Measurements from ENCODE around the gene HYAL3.
"Not testable (repeated sequence)": the region's sequence is repeated elsewhere in the genome, so short reads cannot be mapped to it uniquely, and the experiment has no call there.

The HYAL3 gene

DNA sequence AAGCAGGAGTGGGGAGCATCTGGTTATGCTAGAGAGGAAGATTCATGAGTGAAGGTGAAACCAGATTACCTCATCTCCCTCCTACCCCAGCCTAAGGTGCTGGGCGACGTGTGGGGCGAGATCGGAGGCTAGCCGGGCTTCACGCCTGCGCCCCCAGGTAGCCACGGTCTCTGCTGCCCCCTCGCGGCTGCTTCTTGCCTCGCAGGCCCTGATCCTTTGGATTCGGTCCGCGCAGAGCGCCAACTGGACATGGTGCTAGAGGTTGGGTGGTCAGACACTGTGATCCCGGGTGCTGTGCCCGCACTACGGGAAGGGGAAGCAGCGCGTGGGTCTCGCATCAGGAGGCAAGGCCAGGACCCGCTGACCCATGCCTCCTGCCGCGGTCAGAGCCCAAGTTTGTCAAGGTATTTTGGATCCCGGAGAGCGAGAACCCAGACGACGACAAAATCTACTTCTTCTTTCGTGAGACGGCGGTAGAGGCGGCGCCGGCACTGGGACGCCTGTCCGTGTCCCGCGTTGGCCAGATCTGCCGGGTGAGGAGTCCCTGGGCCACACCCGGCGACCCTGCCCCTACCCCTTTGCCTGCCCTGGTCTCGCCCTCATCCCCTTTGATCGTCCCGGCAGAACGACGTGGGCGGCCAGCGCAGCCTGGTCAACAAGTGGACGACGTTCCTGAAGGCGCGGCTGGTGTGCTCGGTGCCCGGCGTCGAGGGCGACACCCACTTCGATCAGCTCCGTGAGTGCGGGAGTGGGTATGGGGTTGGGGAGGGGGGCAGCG lies 26.1 kb downstream of the HYAL3 start:
- in situ Hi-C loops (cut with MboI; ENCODE audit: low sequenced_read_pairs), result no loop called here

DNA sequence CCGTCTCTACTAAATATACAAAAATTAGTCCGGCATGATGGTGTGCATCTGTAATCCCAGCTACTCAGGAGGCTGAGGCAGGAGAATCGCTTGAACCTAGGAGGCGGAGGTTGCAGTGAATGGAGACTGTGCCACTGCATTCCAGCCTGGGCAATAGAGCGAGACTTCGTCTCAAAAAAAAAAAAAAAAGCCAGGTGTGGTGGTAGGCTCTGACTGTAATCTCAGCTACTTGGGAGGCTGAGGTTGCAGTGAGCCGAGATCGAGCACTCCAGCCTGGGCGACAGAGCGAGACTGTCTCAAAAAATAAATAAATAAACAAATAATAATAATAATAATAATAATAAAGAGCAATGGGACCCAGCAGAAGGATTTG lies 26.7 kb downstream of the HYAL3 start:
- in situ Hi-C loops (cut with MboI; ENCODE audit: low sequenced_read_pairs), result not testable (repeated sequence)

DNA sequence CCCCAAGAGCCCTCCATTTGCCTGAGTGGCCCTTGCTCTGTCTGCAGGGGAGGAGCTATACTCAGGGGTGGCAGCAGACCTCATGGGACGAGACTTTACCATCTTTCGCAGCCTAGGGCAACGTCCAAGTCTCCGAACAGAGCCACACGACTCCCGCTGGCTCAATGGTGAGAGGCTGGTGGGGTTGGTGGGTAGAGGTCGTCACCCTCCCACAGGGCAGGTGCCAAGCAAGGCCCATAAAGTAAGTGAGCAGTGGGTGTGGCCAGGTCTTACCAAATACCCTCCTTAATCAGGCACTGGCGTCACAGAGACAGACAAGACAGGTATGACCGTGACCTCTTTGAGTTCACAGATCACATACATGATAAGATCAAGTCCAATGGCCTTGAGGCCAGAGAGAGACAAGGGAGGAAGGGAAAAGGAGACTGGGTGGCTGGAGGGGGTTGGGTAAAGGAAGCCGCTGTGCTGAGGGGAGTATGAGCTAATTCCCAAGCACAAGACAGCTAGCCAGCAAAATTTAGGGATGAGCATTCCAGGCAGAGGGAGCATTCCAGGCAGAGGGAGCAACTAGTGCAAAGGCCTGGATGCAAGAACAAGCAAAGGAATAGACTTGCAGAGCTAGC lies 27.8 kb downstream of the HYAL3 start:
- in situ Hi-C loops (cut with MboI; ENCODE audit: low sequenced_read_pairs), result no loop called here

DNA sequence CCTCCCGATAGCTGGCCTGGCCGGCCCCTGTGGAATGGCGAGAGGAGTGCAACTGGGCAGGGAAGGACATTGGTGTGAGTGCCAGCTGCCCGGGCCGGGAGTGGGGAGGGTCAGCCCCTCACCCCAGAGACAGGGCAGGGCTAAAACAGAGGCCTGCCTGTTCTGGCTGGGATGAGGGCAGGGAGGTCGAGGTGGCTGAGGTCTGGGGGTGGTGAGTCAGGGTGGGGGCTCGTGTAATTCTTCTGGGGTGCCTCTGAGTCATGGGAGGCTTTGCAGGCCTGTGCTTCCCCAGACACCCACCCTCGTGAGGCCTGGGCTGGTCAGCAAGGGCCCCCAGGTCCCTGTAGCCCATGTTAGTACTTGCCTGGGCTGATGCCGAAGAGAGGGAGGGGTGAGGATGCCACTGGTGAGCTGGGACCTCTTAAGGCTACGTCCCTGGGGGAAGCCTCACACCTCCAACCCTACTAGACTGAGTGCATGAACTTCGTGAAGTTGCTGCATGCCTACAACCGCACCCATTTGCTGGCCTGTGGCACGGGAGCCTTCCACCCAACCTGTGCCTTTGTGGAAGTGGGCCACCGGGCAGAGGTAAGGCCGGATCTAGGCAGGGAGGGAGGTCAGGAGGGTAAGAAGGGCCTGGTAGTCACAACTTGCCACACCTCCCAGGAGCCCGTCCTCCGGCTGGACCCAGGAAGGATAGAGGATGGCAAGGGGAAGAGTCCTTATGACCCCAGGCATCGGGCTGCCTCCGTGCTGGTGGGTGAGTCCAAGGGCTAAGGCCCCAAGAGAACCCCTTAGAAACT lies 28.6 kb downstream of the HYAL3 start:
- in situ Hi-C loops (cut with MboI; ENCODE audit: low sequenced_read_pairs), result no loop called here

DNA sequence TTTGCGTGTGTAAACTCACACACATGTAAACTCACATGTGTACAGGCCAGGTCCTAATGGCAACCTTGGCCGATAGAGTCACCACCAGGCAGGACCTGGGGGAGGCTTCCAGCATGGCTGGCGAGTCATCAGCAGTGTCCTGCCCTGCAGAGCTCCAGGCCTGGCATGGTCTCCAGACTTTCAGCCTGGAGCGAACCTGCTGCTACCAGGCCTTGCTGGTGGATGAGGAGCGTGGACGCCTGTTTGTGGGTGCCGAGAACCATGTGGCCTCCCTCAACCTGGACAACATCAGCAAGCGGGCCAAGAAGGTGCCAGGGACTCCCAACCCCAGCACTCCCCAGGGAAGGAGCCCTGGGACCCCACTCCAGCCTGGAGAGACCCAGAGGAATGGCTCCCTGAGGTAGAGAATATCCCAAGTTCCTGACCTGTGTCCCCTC lies 29.2 kb downstream of the HYAL3 start:
- in situ Hi-C loops (cut with MboI; ENCODE audit: low sequenced_read_pairs), result no loop called here

DNA sequence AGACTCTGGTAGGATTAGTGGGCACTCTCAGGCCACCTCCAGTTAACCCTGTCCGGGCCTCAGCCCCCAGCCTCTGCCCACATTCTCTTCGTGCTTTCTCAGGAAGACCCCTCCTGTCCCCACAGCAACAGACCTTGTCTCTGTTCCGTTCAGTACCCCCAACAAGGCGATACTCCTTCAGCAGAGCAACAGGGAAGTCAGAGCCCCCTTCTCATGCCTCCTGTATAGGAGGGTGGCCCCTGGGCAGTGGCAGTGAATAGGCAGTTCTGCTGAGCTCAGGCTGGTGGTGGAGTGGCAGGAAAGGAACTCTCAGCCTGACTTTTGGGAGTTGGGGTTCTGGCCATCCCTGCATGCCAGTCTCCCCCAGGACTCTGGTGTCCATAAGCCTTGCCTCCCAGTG lies 29.7 kb downstream of the HYAL3 start:
- in situ Hi-C loops (cut with MboI; ENCODE audit: low sequenced_read_pairs), result no loop called here

DNA sequence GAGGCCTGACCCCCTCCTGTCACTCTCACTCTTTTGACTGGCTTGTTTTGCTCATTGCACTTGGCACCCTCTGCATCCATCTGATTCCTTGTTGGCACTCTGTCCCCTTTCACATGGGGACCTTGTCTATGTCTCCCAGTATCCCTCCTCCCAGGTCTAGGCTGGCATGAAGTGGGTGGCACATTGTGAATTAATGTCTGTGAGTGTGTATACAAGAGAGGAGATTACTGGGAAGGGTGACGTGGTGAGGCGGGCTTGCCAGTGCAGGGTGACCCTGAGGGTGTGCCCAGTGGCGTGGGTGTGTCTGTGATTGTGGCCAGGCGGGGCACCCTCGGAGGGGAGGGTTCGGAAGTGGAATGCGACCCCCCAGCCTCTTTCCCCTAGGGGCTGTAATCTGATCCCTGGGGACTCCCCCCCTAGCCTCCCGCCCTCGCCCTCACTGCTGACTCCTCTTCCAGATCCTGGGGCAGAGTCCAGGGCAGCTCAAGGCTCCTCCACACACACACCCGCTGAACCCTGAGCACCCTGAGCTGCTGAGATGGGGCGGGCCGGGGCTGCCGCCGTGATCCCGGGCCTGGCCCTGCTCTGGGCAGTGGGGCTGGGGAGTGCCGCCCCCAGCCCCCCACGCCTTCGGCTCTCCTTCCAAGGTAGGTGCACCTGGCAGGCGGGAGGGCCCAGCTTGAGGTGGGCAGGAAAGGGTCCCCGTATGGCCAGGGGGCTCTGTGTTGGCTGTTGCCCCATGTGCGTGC lies 30.3 kb downstream of the HYAL3 start, which contains the start of gene SEMA3B:
Gene SEMA3B (plus strand): TSS at position 445 of the 749 bp plus-strand sequence. CDS start 94 bp downstream, at position 539.
- in situ Hi-C loops (cut with MboI; ENCODE audit: low sequenced_read_pairs), result no loop called here

DNA sequence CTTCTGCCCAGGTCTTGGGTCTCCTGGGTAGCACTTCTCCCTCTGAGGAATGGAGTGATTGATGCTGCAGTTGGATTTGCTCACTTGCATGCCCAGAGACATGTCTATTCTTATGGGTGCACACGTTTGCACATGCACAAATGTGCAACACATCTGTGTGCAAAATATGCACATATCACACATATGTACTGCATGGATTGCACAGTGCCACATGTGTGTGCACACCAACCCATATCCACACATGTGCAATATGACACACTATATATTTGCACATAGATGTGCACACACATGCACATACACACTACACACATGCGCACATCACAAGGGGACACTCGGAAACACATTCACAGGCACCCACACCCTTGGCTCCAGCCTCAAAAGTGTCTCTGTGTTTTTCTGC lies 30.9 kb downstream of the HYAL3 start:
- in situ Hi-C loops (cut with MboI; ENCODE audit: low sequenced_read_pairs), result no loop called here

DNA sequence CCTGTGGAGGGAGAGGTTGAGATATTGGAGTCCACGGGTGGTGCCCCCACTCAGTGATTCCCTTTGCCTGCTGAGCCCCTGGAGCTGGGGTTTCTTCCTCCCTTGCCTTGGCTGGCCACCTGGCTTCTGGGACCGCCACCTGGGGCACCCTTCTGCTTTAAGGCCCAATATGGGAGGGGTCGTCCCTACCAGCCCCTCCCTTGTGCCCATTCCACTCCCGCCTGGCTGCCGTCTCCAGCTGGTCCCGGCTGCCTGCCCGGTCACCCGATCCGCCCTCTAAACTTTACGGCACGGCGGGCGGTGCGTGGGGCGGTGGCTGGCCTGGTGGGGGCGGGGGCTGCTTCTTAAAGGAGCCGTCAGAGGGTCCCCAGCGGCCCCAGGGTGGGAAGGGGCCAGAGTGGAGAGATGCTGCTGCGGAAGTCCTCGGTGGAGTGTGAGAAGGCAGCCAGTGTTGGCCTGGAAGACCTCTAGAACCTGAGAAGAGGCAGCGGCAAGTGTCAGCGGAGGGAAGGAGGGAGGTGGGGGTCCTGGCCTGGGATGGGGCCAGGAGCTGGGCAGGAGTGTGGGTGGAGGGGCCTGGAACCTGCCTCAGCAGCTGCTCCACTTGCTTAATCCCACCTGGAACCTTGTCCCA lies 31.8 kb downstream of the HYAL3 start:
- in situ Hi-C loops (cut with MboI; ENCODE audit: low sequenced_read_pairs), result no loop called here

DNA sequence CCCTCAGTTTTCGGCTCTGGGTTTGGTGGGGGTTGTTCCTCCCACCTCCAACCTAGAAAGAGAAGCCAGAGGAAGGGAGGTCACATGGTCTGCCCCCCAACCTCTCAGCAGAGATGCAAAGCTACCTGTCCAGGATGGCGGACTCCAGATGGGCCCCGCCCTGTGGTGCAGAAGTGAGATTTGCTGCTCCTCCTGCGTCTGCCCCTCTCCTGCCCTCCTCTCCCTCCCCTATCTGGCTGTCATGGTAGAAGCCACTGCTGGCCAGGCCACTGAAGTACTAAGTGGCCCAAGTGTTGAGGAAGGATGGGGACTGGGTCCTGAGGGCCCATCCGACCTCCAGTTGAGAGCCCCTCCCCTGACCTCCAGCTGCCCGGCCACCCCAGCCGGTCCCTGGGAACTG lies 32.4 kb downstream of the HYAL3 start:
- in situ Hi-C loops (cut with MboI; ENCODE audit: low sequenced_read_pairs), result no loop called here

DNA sequence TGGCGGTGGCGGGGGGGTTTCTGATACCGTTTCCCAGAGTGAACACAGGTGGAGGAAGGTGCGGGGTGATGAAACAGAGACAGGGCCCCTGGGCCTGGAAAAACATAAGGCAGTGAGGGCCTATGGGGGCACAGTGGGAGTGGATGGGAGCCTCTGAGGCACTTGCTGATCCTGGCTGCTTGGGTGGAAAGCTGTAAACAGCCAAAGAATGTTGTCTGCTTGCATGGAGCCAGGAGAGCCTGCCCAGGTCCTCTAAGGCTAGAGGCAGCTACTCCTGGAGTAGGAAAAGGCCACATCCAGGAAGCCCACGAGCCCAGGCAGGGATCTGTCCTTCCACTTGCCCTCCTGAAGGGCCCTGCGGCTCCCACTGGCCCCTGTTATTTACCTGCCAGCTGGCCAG lies 33.2 kb downstream of the HYAL3 start:
- in situ Hi-C loops (cut with MboI; ENCODE audit: low sequenced_read_pairs), result no loop called here

DNA sequence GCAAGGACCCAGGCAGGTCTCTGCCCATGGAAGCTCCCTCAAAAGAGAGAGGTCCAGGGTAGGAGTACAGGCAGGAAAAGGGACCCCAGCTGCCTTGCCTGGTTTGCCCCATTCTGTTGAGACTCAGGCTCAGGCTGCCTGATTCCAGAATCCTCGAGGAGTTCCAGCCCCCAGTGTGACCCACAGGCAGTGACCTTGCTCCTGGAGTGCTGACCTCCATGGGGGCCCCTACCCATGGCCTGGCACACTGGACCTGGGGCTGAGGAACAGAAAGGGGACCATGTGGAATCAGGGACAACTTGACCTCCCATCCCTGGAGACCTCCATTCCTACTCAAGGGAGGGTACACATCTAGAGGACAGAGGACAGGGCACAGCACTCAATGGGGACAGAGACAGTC lies 33.6 kb downstream of the HYAL3 start:
- in situ Hi-C loops (cut with MboI; ENCODE audit: low sequenced_read_pairs), result no loop called here

DNA sequence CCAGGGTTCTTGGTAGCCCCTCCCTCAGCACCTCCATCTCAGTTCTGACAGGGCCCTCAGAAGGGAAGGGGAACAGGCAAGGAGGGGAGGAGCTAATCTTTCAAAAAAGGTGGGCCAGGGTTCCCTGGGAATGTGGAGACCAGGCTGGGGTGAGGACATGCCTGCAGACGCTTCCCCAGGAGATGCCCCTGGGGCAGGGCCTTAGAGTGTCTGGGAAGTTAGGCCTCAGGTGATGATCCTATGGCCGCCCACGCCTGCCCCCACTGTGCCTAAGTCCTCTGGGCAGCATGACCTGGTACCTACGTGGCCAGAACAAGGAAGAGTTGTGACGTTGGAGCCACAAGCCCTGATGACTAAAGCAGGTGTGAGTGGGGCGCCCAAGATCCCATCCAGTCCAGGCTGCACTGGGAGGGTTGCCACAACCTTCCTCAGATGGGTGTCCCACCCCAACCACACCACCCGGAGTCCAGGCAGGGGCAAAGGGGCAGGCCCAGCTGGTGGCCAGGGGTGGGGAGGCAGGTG lies 34.2 kb downstream of the HYAL3 start:
- in situ Hi-C loops (cut with MboI; ENCODE audit: low sequenced_read_pairs), result no loop called here

DNA sequence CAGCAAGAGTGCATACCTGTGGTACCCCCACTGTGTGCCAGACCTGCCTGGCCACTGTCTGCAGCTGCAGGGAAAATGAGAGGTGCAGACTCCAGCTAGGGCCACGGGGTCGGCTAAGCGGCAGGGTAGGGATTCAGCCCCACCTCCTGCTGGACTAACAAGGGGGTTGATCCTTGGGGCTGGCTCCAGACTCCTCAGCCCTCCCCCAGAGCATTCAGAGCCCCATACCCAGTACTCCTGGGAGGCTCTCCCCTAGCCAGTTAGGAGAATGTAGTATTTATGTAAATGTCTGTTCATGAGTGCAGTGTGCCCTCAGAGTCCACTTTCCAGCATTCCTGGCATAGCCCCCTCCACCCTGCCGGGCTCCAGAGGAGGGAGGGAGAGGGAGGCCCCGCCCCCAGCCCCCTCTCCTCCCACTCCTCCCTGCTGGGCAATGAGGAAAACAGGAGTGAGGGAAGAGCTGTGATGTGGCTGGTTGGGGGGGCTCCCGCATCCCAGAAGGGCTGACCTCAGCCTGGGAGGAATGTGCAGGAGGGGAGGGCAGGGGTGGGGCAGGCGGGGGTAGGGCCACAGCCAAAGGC lies 34.7 kb downstream of the HYAL3 start:
- in situ Hi-C loops (cut with MboI; ENCODE audit: low sequenced_read_pairs), result no loop called here

DNA sequence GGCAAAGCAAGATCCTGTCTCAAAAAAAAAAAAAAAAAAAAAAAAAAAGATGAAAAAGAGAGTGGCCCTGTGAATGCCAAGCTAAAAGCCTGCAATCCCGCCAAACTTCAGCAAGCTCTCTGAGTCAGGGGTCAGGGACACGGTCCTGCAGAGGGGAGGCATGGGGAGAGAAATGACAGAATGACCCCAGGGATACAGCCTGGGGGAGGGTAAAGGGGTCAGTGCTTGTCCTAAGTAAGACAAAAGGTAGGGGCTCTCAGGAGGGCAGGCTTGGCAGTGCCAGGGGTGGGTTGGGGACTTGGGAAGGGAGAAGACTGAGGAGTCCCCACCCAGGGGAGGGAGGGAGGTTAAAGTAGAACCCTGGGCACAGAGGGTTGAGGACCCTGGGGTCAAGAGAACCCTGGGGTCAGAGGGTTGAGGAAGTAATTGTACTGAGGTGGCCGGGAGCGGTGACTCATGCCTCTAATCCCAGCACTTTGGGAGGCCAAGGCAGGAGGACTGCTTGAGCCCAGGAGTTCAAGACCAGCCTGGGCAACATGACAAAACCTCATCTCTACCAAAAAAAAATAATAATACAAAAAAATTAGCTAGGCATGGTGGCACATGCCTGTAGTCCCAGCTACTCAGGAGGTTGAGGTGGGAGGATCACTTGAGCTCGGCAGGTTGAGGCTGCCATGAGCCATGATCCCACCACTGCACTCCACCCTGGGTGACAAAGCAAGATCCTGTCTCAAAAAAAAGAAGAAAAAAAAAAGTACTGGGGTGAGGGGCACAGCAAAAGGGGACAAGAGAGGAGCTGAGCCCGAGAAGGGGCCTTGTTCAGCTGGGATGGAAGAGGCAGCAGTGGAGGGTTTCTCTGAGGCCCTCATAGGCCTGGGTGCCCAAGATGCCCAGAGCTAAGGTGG lies 35.5 kb downstream of the HYAL3 start:
- in situ Hi-C loops (cut with MboI; ENCODE audit: low sequenced_read_pairs), result no loop called here

DNA sequence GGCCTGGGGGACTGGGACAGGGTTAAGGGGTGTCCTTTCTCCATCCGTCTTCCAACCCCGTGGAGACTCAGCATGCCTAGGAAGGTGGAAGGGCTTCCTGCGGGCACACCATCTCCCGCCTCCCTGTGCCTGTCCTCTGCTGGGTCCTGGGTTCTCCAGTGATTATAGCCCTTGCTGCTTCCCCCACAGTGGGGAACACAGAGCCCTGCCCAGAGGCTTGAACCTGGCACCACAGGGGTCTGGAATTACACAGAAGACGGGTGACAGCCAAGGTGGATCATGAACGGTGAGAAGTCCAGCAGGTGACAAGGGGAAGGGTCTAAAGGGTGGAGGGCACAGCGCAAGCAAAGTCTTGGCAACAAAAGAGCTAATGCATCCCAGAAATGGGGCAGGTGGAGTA lies 36.4 kb downstream of the HYAL3 start:
- in situ Hi-C loops (cut with MboI; ENCODE audit: low sequenced_read_pairs), result no loop called here

DNA sequence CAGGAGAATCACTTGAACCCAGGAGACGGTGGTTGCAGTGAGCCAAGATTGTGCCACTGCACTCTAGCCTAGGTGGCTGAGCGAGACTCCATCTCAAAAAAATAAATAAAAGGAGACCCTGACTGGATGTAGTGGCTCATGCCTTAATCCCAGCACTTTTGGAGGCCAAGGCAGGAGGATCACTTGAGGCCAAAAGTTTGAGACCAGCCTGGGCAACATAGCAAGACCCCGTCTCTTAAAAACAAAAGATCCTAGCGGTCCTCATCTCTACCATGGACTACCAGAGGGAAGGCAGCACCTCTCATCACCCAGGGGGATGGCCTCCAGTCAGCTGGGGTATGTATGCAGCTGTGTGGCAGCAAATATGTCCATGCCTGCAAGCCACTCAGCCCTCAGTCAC lies 37.0 kb downstream of the HYAL3 start:
- in situ Hi-C loops (cut with MboI; ENCODE audit: low sequenced_read_pairs), result not testable (repeated sequence)

DNA sequence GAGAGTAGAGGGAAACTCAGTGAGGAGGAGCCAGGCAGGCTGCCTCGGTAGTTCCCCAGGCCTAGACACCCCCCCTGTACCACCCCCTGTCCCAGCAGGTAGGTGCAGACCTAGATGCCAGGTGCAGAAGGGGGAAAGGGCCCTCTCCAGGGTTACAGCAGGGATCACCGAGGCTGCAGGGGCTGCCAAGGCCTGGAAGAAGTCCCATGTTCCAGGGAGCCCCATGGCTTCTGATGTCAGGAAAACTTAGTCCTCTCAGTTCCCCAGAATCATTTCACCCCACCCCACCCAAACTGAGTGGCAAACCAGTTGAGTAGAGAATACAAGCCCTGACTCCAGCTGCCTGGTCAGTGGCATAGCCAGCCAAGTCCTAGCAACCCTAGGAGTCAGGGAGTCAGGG lies 37.7 kb downstream of the HYAL3 start:
- in situ Hi-C loops (cut with MboI; ENCODE audit: low sequenced_read_pairs), result no loop called here

DNA sequence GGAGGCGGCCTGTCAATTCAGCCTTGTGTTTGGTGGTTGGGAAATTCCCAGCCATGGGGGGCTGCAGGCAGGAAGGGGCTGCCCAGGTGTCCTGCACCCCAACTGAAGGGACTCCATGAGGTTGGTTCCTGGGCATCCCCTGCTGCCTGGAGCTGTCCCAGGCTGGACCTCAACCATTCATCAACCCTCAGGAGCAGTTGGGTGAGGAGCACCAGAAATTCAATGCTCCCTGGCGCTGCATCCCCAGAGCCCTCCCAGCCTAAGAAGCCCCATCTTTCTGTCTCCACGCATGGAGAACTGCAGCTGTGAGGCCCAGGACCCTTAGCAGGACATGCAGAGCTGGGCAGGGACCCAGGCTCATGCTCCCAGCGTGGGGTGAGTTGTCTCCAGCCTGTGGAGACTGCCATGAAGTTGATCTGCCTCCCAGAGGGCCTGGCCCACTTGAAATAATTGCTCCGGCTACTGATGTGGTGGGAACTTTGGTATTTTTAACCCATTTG lies 38.2 kb downstream of the HYAL3 start:
- in situ Hi-C loops (cut with MboI; ENCODE audit: low sequenced_read_pairs), result no loop called here
